SK-N-SH treated with all-trans-retinoic acid at 6 μM for 48 hours (cell line): ENCODE results near the gene MYO15B.

Experiments used
- ATAC-seq: fragments of 200-7000 bp; cut with Tn5 transposase; 3 replicates; pipeline ENCODE4 v1.9.1; 2020; ENCODE audit warnings: mild to moderate bottlenecking, moderate library complexity
- ARNTL ChIP-seq: fragments of 450-650 bp; formaldehyde crosslinking; IDR thresholded peaks from 2 replicates; pipeline ENCODE4 v1.5.0; 2020; ENCODE audit warnings: low read depth, mild to moderate bottlenecking, moderate library complexity, borderline replicate concordance
- CSDC2 ChIP-seq: fragments of 250-450 bp; sonication (Bioruptor Pico); IDR thresholded peaks from 2 replicates; pipeline ENCODE4 v1.5.0; 2020; ENCODE audit warnings: mild to moderate bottlenecking, moderate library complexity
- ESRRG ChIP-seq: fragments of 250-450 bp; sonication (Bioruptor Pico); IDR thresholded peaks from 2 replicates; pipeline ENCODE4 v1.6.1; 2021; ENCODE audit warnings: mild to moderate bottlenecking
- GLIS3 ChIP-seq: fragments of 250-450 bp; sonication (Bioruptor Pico); IDR thresholded peaks from 2 replicates; pipeline ENCODE4 v1.5.0; 2020; ENCODE audit warnings: mild to moderate bottlenecking, moderate library complexity
- ISL1 ChIP-seq: fragments of 250-450 bp; sonication (Bioruptor Pico); IDR thresholded peaks from 2 replicates; pipeline ENCODE4 v2.1.2; 2022; ENCODE audit warnings: mild to moderate bottlenecking, moderate library complexity
- OSR1 ChIP-seq: fragments of 250-450 bp; sonication (Bioruptor Pico); IDR thresholded peaks from 2 replicates; pipeline ENCODE4 v1.8.0; 2022; ENCODE audit warnings: moderate library complexity, mild to moderate bottlenecking, inconsistent platforms
- POU6F1 ChIP-seq: fragments of 250-450 bp; sonication (Bioruptor Pico); IDR thresholded peaks from 2 replicates; pipeline ENCODE4 v1.8.0; 2021; ENCODE audit warnings: low read depth, mild to moderate bottlenecking, moderate library complexity, borderline replicate concordance
- PPARA ChIP-seq: fragments of 250-450 bp; sonication (Bioruptor Pico); IDR thresholded peaks from 2 replicates; pipeline ENCODE4 v1.5.0; 2020; ENCODE audit warnings: mild to moderate bottlenecking, borderline replicate concordance
- RARB ChIP-seq: fragments of 250-450 bp; sonication (Bioruptor Pico); IDR thresholded peaks from 2 replicates; pipeline ENCODE4 v1.8.0; 2021; ENCODE audit warnings: mild to moderate bottlenecking, moderate library complexity
- SNAI2 ChIP-seq: fragments of 250-450 bp; sonication (Bioruptor Pico); IDR thresholded peaks from 2 replicates; pipeline ENCODE4 v1.5.0; 2020; ENCODE audit warnings: mild to moderate bottlenecking, moderate library complexity
- TCF4 ChIP-seq: fragments of 250-450 bp; sonication (Bioruptor Pico); IDR thresholded peaks from 2 replicates; pipeline ENCODE4 v1.8.0; 2021; ENCODE audit warnings: mild to moderate bottlenecking, moderate library complexity, borderline replicate concordance
- TOX ChIP-seq: fragments of 250-450 bp; sonication (Bioruptor Pico); IDR thresholded peaks from 2 replicates; pipeline ENCODE4 v1.8.0; 2021; ENCODE audit warnings: mild to moderate bottlenecking, moderate library complexity, borderline replicate concordance
- TSHZ2 ChIP-seq: fragments of 250-450 bp; sonication (Bioruptor Pico); IDR thresholded peaks from 2 replicates; pipeline ENCODE4 v1.5.0; 2020; ENCODE audit warnings: mild to moderate bottlenecking, moderate library complexity
- ZC3H10 ChIP-seq: fragments of 250-450 bp; sonication (Bioruptor Pico); IDR thresholded peaks from 2 replicates; pipeline ENCODE4 v1.5.1; 2021; ENCODE audit warnings: mild to moderate bottlenecking, moderate library complexity
- ZNF565 ChIP-seq: fragments of 450-650 bp; formaldehyde crosslinking; conservative IDR thresholded peaks from 2 replicates; pipeline ENCODE4 v1.5.0; 2020; ENCODE audit warnings: low read depth, mild to moderate bottlenecking, moderate library complexity
- ZNF70 ChIP-seq: fragments of 450-650 bp; formaldehyde crosslinking; IDR thresholded peaks from 2 replicates; pipeline ENCODE4 v1.5.0; 2020; ENCODE audit warnings: mild to moderate bottlenecking, moderate library complexity
- ZNF8 ChIP-seq: fragments of 450-650 bp; formaldehyde crosslinking; IDR thresholded peaks from 2 replicates; pipeline ENCODE4 v1.5.0; 2020; ENCODE audit warnings: mild to moderate bottlenecking, moderate library complexity
- TF ChIP-seq, protein P1 (sequence below): fragments of 250-450 bp; sonication (Bioruptor Pico); IDR thresholded peaks from 2 replicates; pipeline ENCODE4 v1.5.1; 2021; ENCODE audit warnings: mild to moderate bottlenecking, moderate library complexity
- TF ChIP-seq, protein P2 (sequence below): fragments of 250-450 bp; sonication (Bioruptor Pico); IDR thresholded peaks from 2 replicates; pipeline ENCODE4 v1.8.0; 2020; ENCODE audit warnings: mild to moderate bottlenecking, moderate library complexity, borderline replicate concordance
- TF ChIP-seq, protein P3 (sequence below): fragments of 250-450 bp; sonication (Bioruptor Pico); IDR thresholded peaks from 2 replicates; pipeline ENCODE4 v1.5.1; 2020; ENCODE audit warnings: low read depth, mild to moderate bottlenecking, moderate library complexity

Gene MYO15B

DNA sequence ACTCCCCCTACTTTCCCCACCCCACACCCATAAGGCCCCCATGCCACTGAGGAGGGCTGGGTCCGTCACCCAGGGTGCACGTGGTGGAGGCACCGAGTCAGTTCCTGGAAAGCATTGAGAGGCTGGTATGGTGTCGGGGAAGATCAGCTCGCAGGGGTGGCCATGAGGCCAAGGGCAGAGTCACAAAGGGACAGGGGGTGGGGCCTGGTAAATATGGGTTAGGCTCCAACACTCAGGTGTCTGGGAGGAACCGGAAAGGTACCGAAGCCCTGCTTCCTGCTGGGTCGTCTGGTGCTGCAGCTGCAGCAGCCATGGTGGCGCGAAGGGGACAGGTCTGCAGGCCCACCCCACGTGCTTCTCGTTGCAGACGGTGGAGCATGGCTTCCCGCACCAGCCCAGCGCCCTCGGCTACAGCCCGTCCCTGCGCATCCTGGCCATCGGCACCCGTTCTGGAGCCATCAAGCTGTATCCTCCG lies 31.9 kb upstream of the MYO15B start:
- TF ChIP-seq SNAI2 (CRISPR knock-in tag) (no peak), ZNF565 (CRISPR knock-in tag) (no peak), OSR1 (CRISPR knock-in tag) (no peak), ZNF8 (no peak), POU6F1 (no peak), ESRRG (CRISPR knock-in tag) (no peak), GLIS3 (CRISPR knock-in tag) (no peak), ARNTL (CRISPR knock-in tag) (no peak), CSDC2 (CRISPR knock-in tag) (no peak), ZNF70 (CRISPR knock-in tag) (no peak), ZC3H10 (CRISPR knock-in tag) (no peak), TCF4 (no peak), ISL1 (CRISPR knock-in tag) (no peak), RARB (no peak), TOX (CRISPR knock-in tag) (no peak), TSHZ2 (CRISPR knock-in tag) (no peak)
- TF ChIP-seq, protein P1, sequence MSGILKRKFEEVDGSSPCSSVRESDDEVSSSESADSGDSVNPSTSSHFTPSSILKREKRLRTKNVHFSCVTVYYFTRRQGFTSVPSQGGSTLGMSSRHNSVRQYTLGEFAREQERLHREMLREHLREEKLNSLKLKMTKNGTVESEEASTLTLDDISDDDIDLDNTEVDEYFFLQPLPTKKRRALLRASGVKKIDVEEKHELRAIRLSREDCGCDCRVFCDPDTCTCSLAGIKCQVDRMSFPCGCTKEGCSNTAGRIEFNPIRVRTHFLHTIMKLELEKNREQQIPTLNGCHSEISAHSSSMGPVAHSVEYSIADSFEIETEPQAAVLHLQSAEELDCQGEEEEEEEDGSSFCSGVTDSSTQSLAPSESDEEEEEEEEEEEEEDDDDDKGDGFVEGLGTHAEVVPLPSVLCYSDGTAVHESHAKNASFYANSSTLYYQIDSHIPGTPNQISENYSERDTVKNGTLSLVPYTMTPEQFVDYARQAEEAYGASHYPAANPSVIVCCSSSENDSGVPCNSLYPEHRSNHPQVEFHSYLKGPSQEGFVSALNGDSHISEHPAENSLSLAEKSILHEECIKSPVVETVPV (CRISPR knock-in tag) = no peak
- TF ChIP-seq, protein P2, sequence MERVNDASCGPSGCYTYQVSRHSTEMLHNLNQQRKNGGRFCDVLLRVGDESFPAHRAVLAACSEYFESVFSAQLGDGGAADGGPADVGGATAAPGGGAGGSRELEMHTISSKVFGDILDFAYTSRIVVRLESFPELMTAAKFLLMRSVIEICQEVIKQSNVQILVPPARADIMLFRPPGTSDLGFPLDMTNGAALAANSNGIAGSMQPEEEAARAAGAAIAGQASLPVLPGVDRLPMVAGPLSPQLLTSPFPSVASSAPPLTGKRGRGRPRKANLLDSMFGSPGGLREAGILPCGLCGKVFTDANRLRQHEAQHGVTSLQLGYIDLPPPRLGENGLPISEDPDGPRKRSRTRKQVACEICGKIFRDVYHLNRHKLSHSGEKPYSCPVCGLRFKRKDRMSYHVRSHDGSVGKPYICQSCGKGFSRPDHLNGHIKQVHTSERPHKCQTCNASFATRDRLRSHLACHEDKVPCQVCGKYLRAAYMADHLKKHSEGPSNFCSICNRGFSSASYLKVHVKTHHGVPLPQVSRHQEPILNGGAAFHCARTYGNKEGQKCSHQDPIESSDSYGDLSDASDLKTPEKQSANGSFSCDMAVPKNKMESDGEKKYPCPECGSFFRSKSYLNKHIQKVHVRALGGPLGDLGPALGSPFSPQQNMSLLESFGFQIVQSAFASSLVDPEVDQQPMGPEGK (CRISPR knock-in tag) = no peak
- no peak for ATAC-seq

DNA sequence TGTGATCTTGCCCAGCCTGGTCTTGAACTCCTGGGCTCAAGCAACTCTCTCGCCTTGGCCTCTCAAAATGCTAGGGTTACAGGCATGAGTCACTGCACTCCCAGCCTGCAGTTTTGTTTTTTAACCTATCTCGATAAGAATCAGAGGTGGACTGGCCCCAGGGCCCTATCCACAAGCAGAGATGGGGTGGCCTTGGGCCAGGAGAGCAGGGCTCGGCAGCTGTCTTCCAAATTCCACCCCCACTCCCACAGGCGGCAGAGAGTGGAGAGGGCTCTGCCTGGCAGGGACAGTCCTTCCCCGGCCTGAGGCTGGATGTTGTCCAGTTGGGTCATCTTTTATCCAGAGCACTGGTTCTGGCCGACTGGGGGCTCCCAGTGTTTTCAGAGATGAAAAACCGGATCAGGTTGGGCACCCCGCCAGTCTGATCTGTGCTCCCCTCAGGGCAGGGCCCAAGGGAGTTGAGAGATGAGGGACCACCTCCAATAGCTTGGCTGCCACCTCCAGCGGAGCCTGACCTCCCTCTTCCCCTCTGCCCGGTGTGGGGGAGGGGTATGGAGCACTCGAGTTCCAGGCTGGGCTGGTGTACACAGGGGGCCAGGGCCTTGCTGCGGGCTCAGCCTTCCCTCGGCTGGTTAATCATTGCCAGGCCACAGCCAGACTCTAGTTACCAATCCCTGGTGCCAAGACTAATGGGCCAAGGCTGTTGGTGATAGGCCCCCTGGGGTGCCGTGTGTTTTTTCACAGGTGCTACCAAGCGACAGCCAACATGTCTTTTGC lies 30.3 kb upstream of the MYO15B start:
- ATAC-seq = peak; percentile 76

More for the DNA sequence above, 30.3 kb upstream of the MYO15B start:
- TF ChIP-seq PPARA = no peak
- TF ChIP-seq, protein P1 (CRISPR knock-in tag) = no peak
- TF ChIP-seq ESRRG (CRISPR knock-in tag) = no peak
- TF ChIP-seq, protein P3, sequence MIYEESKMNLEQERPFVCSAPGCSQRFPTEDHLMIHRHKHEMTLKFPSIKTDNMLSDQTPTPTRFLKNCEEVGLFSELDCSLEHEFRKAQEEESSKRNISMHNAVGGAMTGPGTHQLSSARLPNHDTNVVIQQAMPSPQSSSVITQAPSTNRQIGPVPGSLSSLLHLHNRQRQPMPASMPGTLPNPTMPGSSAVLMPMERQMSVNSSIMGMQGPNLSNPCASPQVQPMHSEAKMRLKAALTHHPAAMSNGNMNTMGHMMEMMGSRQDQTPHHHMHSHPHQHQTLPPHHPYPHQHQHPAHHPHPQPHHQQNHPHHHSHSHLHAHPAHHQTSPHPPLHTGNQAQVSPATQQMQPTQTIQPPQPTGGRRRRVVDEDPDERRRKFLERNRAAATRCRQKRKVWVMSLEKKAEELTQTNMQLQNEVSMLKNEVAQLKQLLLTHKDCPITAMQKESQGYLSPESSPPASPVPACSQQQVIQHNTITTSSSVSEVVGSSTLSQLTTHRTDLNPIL (CRISPR knock-in tag) = no peak
- TF ChIP-seq ISL1 (CRISPR knock-in tag) = no peak
